Osteoblast (primary cell): Measurements from ENCODE around the gene CCDC137. TPM values are rescaled to one million over a fixed set of nuclear protein-coding genes. Genes with fewer than 3 reads are reported as not detected.

ENCODE experiments used
- DNase-seq: peaks from one replicate; pipeline ENCODE4 v3.0.0; 2011; ENCODE audit warnings: low spot score, mixed read lengths; ENCODE audit not compliant: insufficient read length; ENCODE audit errors: missing footprints
- H2AFZ ChIP-seq: 2 replicates; pipeline ENCODE4 v1.6.0; 2011; ENCODE audit warnings: mild to moderate bottlenecking, low read length
- H3K27ac ChIP-seq: 2 replicates; pipeline ENCODE4 v1.5.1; 2011; ENCODE audit warnings: mild to moderate bottlenecking, low read depth, low read length, moderate library complexity
- H3K27me3 ChIP-seq: 2 replicates; pipeline ENCODE4 v1.6.0; 2012; ENCODE audit warnings: mild to moderate bottlenecking, control low read depth, inconsistent platforms, low read length, moderate library complexity; ENCODE audit not compliant: insufficient read depth
- H3K36me3 ChIP-seq: 2 replicates; pipeline ENCODE4 v1.5.1; 2011; ENCODE audit warnings: mild to moderate bottlenecking, low read length, control low read depth, moderate library complexity; ENCODE audit not compliant: insufficient read depth
- H3K4me1 ChIP-seq: 2 replicates; pipeline ENCODE4 v1.5.1; 2011; ENCODE audit warnings: mild to moderate bottlenecking, low read length, control low read depth, moderate library complexity; ENCODE audit not compliant: insufficient read depth
- H3K4me2 ChIP-seq: 2 replicates; pipeline ENCODE4 v1.6.0; 2011; ENCODE audit warnings: mild to moderate bottlenecking, low read length; ENCODE audit not compliant: insufficient read depth
- H3K4me3 ChIP-seq: fragments of 200-600 bp; sonication (generic); 3 replicates; pipeline ENCODE4 v1.5.1; 2012; ENCODE audit warnings: mild to moderate bottlenecking, low read length, inconsistent platforms; ENCODE audit not compliant: insufficient read depth
- H3K79me2 ChIP-seq: 2 replicates; pipeline ENCODE4 v1.6.0; 2012; ENCODE audit warnings: mild to moderate bottlenecking, low read length, control low read depth, inconsistent platforms; ENCODE audit not compliant: insufficient read depth
- H3K9me3 ChIP-seq: 2 replicates; pipeline ENCODE4 v1.5.1; 2011; ENCODE audit warnings: low read depth, low read length, control low read depth
- H4K20me1 ChIP-seq: 2 replicates; pipeline ENCODE4 v1.6.0; 2012; ENCODE audit warnings: mild to moderate bottlenecking, low read length, control low read depth; ENCODE audit not compliant: insufficient read depth
- CTCF ChIP-seq: IDR thresholded peaks from 2 replicates; pipeline ENCODE4 v1.5.1; 2011; ENCODE audit warnings: mild to moderate bottlenecking, low read depth, low read length, moderate library complexity; ENCODE audit errors: extremely low read depth
- total RNA-seq: library from RNA; depleted of rRNA; stranded (reverse); fragments of >200 nt; gene quantifications from 2 replicates; pipeline ENCODE4 v1.2.3, GENCODE V29; 2012

Gene CCDC137
- total RNA-seq, 1 donor = 4.7 TPM

- H3K4me3 ChIP-seq = peak within 1 kb of the TSS; percentile 91
- no peaks in the 10 kb centered on the region for H3K9me3 ChIP-seq
- peaks cover 2% of the 10 kb centered on the region for H3K36me3 ChIP-seq
- H3K4me2 ChIP-seq = peak within 1 kb of the TSS; percentile 95
- H4K20me1 ChIP-seq = peaks cover 31% of the 10 kb centered on the region
- H3K27ac ChIP-seq = peak within 1 kb of the TSS; percentile 93
- TF ChIP-seq CTCF = no peak
- H3K4me1 ChIP-seq = peaks cover 14% of the 10 kb centered on the region
- peak; percentile 99 for DNase-seq
- no peaks in the 10 kb centered on the region for H3K27me3 ChIP-seq
- H2AFZ ChIP-seq = peak within 1 kb of the TSS; percentile 80
- H3K79me2 ChIP-seq = peaks cover 51% of the 10 kb centered on the region
Measured at GRCh38 chr17:81636505-81637288, 29.8 kb upstream of the CCDC137 start, which contains the start of the genes NPLOC4 and TSPAN10. Gene NPLOC4, minus strand, starts transcription at chr17:81637112. Its CDS starts 182 bp downstream, at chr17:81636930. Gene TSPAN10, plus strand, starts transcription at chr17:81637196. Its CDS starts 5,217 bp downstream, at chr17:81642413.

- H2AFZ ChIP-seq = no peak overlapping the region
- TF ChIP-seq CTCF = no peak
- H3K27me3 ChIP-seq = no peaks in the 10 kb centered on the region
- no peaks in the 10 kb centered on the region for H3K9me3 ChIP-seq
- peaks cover 2% of the 10 kb centered on the region for H3K36me3 ChIP-seq
- H3K4me1 ChIP-seq = peaks cover 24% of the 10 kb centered on the region
- peaks cover 20% of the 10 kb centered on the region for H4K20me1 ChIP-seq
- H3K4me2 ChIP-seq = no peak overlapping the region
- H3K27ac ChIP-seq = no peak overlapping the region
- no peak for DNase-seq
- H3K4me3 ChIP-seq = no peak overlapping the region
- peaks cover 31% of the 10 kb centered on the region for H3K79me2 ChIP-seq
Measured at GRCh38 chr17:81638683-81639082, 27.9 kb upstream of the CCDC137 start.

GRCh38 chr17:81640011-81640410 is 26.5 kb upstream of the CCDC137 start:
- H3K27me3 ChIP-seq = no peaks in the 10 kb centered on the region
- H3K9me3 ChIP-seq = no peaks in the 10 kb centered on the region
- peaks cover 24% of the 10 kb centered on the region for H3K4me1 ChIP-seq
- no peaks in the 10 kb centered on the region for H3K36me3 ChIP-seq
- peaks cover 14% of the 10 kb centered on the region for H4K20me1 ChIP-seq
- no peak overlapping the region for H3K27ac ChIP-seq
- no peak for DNase-seq
- H3K4me2 ChIP-seq = no peak overlapping the region
- H3K4me3 ChIP-seq = no peak overlapping the region
- peaks cover 18% of the 10 kb centered on the region for H3K79me2 ChIP-seq
- no peak for TF ChIP-seq CTCF
- H2AFZ ChIP-seq = no peak overlapping the region

- H3K27ac ChIP-seq = peak overlapping the region; percentile 67
- peak; percentile 100 for DNase-seq
- peak overlapping the region; percentile 45 for H3K4me3 ChIP-seq
Measured at GRCh38 chr17:81641825-81642489, 24.6 kb upstream of the CCDC137 start.

More at GRCh38 chr17:81641825-81642489, 24.6 kb upstream of the CCDC137 start:
- TF ChIP-seq CTCF = no peak
- Histone ChIP-seq H3K27me3 (peaks cover 2% of the 10 kb centered on the region), H4K20me1 (no peaks in the 10 kb centered on the region), H3K36me3 (no peaks in the 10 kb centered on the region), H2AFZ (peak overlapping the region; percentile 86), H3K79me2 (no peaks in the 10 kb centered on the region), H3K9me3 (no peaks in the 10 kb centered on the region), H3K4me1 (peaks cover 15% of the 10 kb centered on the region), H3K4me2 (peak overlapping the region; percentile 45)
